Measurements from ENCODE around the gene BARHL1.

Gene BARHL1

GRCh38 chr9:132606066-132606465 lies 23.7 kb downstream of the BARHL1 start:
- H2AFZ ChIP-seq (ENCODE audit: low read depth, low read length, severe bottlenecking): no peak overlapping the region
- H3K4me3 ChIP-seq (ENCODE audit: insufficient read depth, low read length, poor library complexity, severe bottlenecking): no peak overlapping the region
- no peaks in the 10 kb centered on the region for H3K27me3 ChIP-seq (ENCODE audit: low read length)
- H4K20me1 ChIP-seq (ENCODE audit: low read depth, low read length): no peaks in the 10 kb centered on the region
- H3K79me2 ChIP-seq (ENCODE audit: insufficient read depth, low read length): no peaks in the 10 kb centered on the region
- TF ChIP-seq EZH2phosphoT487 (conservative IDR thresholded peaks at IDR 0.05; ENCODE audit: low read length): no peak
- no peaks in the 10 kb centered on the region for H3K9me3 ChIP-seq (ENCODE audit: insufficient read depth, low read length)
- no peak overlapping the region for H3K4me2 ChIP-seq (ENCODE audit: low read depth, low read length, poor library complexity, severe bottlenecking)
- H3K9me2 ChIP-seq (replicated peaks; ENCODE audit: insufficient read depth, low read length): no peaks in the 10 kb centered on the region
- H3K27ac ChIP-seq (ENCODE audit: low read depth, low read length): no peak overlapping the region
- H3K36me3 ChIP-seq (ENCODE audit: low read length): no peaks in the 10 kb centered on the region
- no peak overlapping the region for H3K9ac ChIP-seq (ENCODE audit: low read length)
- no peaks in the 10 kb centered on the region for H3F3A ChIP-seq (ENCODE audit: insufficient read depth)

- Histone ChIP-seq H3K9me3 (ENCODE audit: insufficient read depth, low read length) (no peaks in the 10 kb centered on the region), H4K20me1 (ENCODE audit: low read depth, low read length) (no peaks in the 10 kb centered on the region), H3K27me3 (ENCODE audit: low read length) (no peaks in the 10 kb centered on the region), H2AFZ (ENCODE audit: low read depth, low read length, severe bottlenecking) (no peak overlapping the region), H3K4me2 (ENCODE audit: low read depth, low read length, poor library complexity, severe bottlenecking) (no peak overlapping the region), H3K36me3 (ENCODE audit: low read length) (no peaks in the 10 kb centered on the region), H3K9ac (ENCODE audit: low read length) (no peak overlapping the region), H3K79me2 (ENCODE audit: insufficient read depth, low read length) (no peaks in the 10 kb centered on the region), H3F3A (ENCODE audit: insufficient read depth) (no peaks in the 10 kb centered on the region), H3K27ac (ENCODE audit: low read depth, low read length) (no peak overlapping the region), H3K4me3 (ENCODE audit: insufficient read depth, low read length, poor library complexity, severe bottlenecking) (no peak overlapping the region), H3K9me2 (replicated peaks; ENCODE audit: insufficient read depth, low read length) (no peaks in the 10 kb centered on the region)
- no peak for TF ChIP-seq EZH2phosphoT487 (conservative IDR thresholded peaks at IDR 0.05; ENCODE audit: low read length)
- no peak for TF ChIP-seq CTCF (IDR thresholded peaks at IDR 0.05; ENCODE audit: insufficient read depth, low read length, poor library complexity, severe bottlenecking)
Measured at GRCh38 chr9:132609184-132609583, 26.8 kb downstream of the BARHL1 start.

- Histone ChIP-seq H3K9me2 (replicated peaks; ENCODE audit: insufficient read depth, low read length) (no peaks in the 10 kb centered on the region), H3K4me2 (ENCODE audit: low read depth, low read length, poor library complexity, severe bottlenecking) (no peak overlapping the region), H3K36me3 (ENCODE audit: low read length) (no peaks in the 10 kb centered on the region), H3K9me3 (ENCODE audit: insufficient read depth, low read length) (no peaks in the 10 kb centered on the region), H3K27ac (ENCODE audit: low read depth, low read length) (no peak overlapping the region), H3K9ac (ENCODE audit: low read length) (no peak overlapping the region), H2AFZ (ENCODE audit: low read depth, low read length, severe bottlenecking) (no peak overlapping the region), H3K4me3 (ENCODE audit: insufficient read depth, low read length, poor library complexity, severe bottlenecking) (no peak overlapping the region), H4K20me1 (ENCODE audit: low read depth, low read length) (no peaks in the 10 kb centered on the region), H3K79me2 (ENCODE audit: insufficient read depth, low read length) (no peaks in the 10 kb centered on the region), H3K27me3 (ENCODE audit: low read length) (no peaks in the 10 kb centered on the region), H3F3A (ENCODE audit: insufficient read depth) (no peaks in the 10 kb centered on the region)
- TF ChIP-seq EZH2phosphoT487 (conservative IDR thresholded peaks at IDR 0.05; ENCODE audit: low read length) (no peak), CTCF (IDR thresholded peaks at IDR 0.05; ENCODE audit: insufficient read depth, low read length, poor library complexity, severe bottlenecking) (no peak)
Measured at GRCh38 chr9:132609829-132610228, 27.4 kb downstream of the BARHL1 start.

- H3F3A ChIP-seq (ENCODE audit: insufficient read depth): no peaks in the 10 kb centered on the region
- H4K20me1 ChIP-seq (ENCODE audit: low read depth, low read length): no peaks in the 10 kb centered on the region
- TF ChIP-seq CTCF (IDR thresholded peaks at IDR 0.05; ENCODE audit: insufficient read depth, low read length, poor library complexity, severe bottlenecking) (no peak), EZH2phosphoT487 (conservative IDR thresholded peaks at IDR 0.05; ENCODE audit: low read length) (no peak)
- H3K4me2 ChIP-seq (ENCODE audit: low read depth, low read length, poor library complexity, severe bottlenecking): no peak overlapping the region
- no peaks in the 10 kb centered on the region for H3K9me2 ChIP-seq (replicated peaks; ENCODE audit: insufficient read depth, low read length)
- H3K27me3 ChIP-seq (ENCODE audit: low read length): no peaks in the 10 kb centered on the region
- H3K9me3 ChIP-seq (ENCODE audit: insufficient read depth, low read length): no peaks in the 10 kb centered on the region
- no peaks in the 10 kb centered on the region for H3K36me3 ChIP-seq (ENCODE audit: low read length)
- no peak overlapping the region for H3K27ac ChIP-seq (ENCODE audit: low read depth, low read length)
- no peaks in the 10 kb centered on the region for H3K79me2 ChIP-seq (ENCODE audit: insufficient read depth, low read length)
- H3K4me3 ChIP-seq (ENCODE audit: insufficient read depth, low read length, poor library complexity, severe bottlenecking): no peak overlapping the region
- no peak overlapping the region for H2AFZ ChIP-seq (ENCODE audit: low read depth, low read length, severe bottlenecking)
- H3K9ac ChIP-seq (ENCODE audit: low read length): no peak overlapping the region
Measured at GRCh38 chr9:132610661-132611060, 28.3 kb downstream of the BARHL1 start.

Data from SU-DHL-6 (cell line).